ENCODE data around the gene SPATA2L.
A peak's percentile ranks its signal among the peaks of the same experiment; 100 is the strongest.
"Not testable (repeated sequence)": the region's sequence is repeated elsewhere in the genome, so short reads cannot be mapped to it uniquely, and the experiment has no call there.

The SPATA2L gene

GRCh38 chr16:89690392-89690901 is 11.1 kb downstream of the SPATA2L start:
- DNase-seq (ENCODE audit: low spot score), result no peak

GRCh38 chr16:89689621-89690020 is 11.9 kb downstream of the SPATA2L start:
- DNase-seq (ENCODE audit: low spot score), result not testable (repeated sequence)

GRCh38 chr16:89689142-89689541 is 12.4 kb downstream of the SPATA2L start:
- no peak for DNase-seq (ENCODE audit: low spot score)

- no peak for DNase-seq (ENCODE audit: low spot score)
These were observed 13.1 kb downstream of the SPATA2L start for GRCh38 chr16:89688395-89688794.

GRCh38 chr16:89687092-89687940 is 14.2 kb downstream of the SPATA2L start:
- no peak for DNase-seq (ENCODE audit: low spot score)

- peak; percentile 97 for DNase-seq (ENCODE audit: low spot score)
These were observed 14.9 kb downstream of the SPATA2L start, which contains the start of gene CDK10 for GRCh38 chr16:89686520-89687091. TSS of gene CDK10 (plus strand) at chr16:89686689. CDS start at chr16:89686711, 22 bp downstream.

GRCh38 chr16:89685916-89686315 is 15.6 kb downstream of the SPATA2L start:
- no peak for DNase-seq (ENCODE audit: low spot score)

GRCh38 chr16:89678258-89678657 is 23.2 kb downstream of the SPATA2L start:
- no peak for DNase-seq (ENCODE audit: low spot score)

GRCh38 chr16:89672177-89672941 is 29.1 kb downstream of the SPATA2L start:
- DNase-seq (ENCODE audit: low spot score), result no peak

- DNase-seq (ENCODE audit: low spot score), result not testable (repeated sequence)
These were observed 29.9 kb downstream of the SPATA2L start for GRCh38 chr16:89671565-89671964.

- DNase-seq (ENCODE audit: low spot score), result peak; percentile 9
These were observed 30.7 kb downstream of the SPATA2L start for GRCh38 chr16:89670496-89671431.

GRCh38 chr16:89669755-89670154 is 31.8 kb downstream of the SPATA2L start:
- peak; percentile 3 for DNase-seq (ENCODE audit: low spot score)

GRCh38 chr16:89668790-89669158 is 32.7 kb downstream of the SPATA2L start:
- DNase-seq (ENCODE audit: low spot score), result no peak

- peak; percentile 9 for DNase-seq (ENCODE audit: low spot score)
These were observed 33.9 kb downstream of the SPATA2L start for GRCh38 chr16:89667633-89668032.

GRCh38 chr16:89667000-89667399 is 34.5 kb downstream of the SPATA2L start:
- DNase-seq (ENCODE audit: low spot score), result peak; percentile 6

GRCh38 chr16:89664238-89664637 is 37.3 kb downstream of the SPATA2L start:
- not testable (repeated sequence) for DNase-seq (ENCODE audit: low spot score)

- no peak for DNase-seq (ENCODE audit: low spot score)
These were observed 40.3 kb downstream of the SPATA2L start for GRCh38 chr16:89661215-89661614.

- DNase-seq (ENCODE audit: low spot score), result peak; percentile 4
These were observed 41.4 kb downstream of the SPATA2L start for GRCh38 chr16:89660146-89660545.

- DNase-seq (ENCODE audit: low spot score), result peak; percentile 55
These were observed 43.2 kb downstream of the SPATA2L start for GRCh38 chr16:89658221-89658879.

GRCh38 chr16:89657442-89658220 is 43.9 kb downstream of the SPATA2L start, which contains the start of the genes CHMP1A and SPATA33:
TSS of gene CHMP1A (minus strand) at chr16:89657708. CDS start at chr16:89657588, 120 bp downstream.
TSS of gene SPATA33 (plus strand) at chr16:89657836. CDS start at chr16:89657912, 76 bp downstream.
- DNase-seq (ENCODE audit: low spot score), result peak; percentile 99

Data from D341Med (cell line).